Measurements from ENCODE around the gene DYRK3. TPM values are rescaled to one million over a fixed set of nuclear protein-coding genes. Genes with fewer than 3 reads are reported as not detected.
A peak's percentile ranks its signal among the peaks of the same experiment; 100 is the strongest.

Gene DYRK3
- total and polyA plus RNA-seq, 9 of the 15 experiments (the other 6 are each of a cell fraction or from before 2014, with no cell fraction given): 4.5 to 33.7 (median 25.7) TPM

DNA sequence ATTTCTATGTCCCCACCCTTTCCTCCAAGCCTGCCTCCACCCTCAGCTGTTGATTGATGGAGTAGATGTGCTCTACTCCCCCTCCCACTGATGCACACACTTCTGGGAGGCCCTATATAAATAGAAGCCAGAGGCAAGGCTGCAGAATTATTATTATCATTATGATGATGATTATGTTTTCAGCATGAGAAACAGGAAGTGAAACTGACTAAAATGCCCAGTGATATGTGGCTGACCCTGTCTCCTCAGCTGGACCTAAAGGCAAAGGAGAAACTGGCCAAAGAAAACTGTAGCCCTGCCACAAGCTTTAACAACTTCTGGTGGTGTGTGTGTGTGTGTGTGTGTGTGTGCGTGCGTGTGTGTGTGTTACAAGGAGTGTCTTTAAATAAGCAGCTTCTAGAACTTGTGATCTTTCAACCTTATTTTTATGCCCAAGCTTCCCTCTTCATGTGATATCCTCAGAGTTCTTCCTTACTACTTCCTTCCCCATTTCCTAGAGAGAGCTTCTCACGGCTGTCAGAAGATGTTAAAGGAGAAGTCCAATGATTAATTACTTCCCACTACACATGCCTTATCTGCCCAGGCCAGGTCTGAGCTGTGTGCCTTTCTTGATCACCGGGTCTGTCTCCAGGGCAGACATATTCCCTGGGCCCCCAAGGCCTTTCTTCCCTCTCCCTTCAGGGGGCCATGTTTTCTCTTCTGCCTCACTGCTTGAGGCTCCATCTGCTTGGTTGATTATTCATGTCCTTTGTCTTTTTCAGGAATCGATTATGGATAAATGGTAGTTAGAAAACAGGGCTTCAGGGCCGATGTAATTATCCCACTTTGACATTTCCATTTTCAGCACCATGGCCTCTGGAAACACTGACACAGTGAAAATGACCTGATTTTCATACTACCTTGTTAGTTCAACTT lies 37.8 kb downstream of the DYRK3 start (continued):
- TF ChIP-seq CEBPZ (IDR thresholded peaks at IDR 0.05; ENCODE audit: borderline replicate concordance, low read depth, low read length) (no peak), NFXL1 (CRISPR knock-in tag; IDR thresholded peaks at IDR 0.05) (peak; percentile 73), PHF21A (IDR thresholded peaks at IDR 0.05; ENCODE audit: borderline replicate concordance, low read depth) (peak; percentile 56; the same call in 1 of the 2 replicates), ASH1L (IDR thresholded peaks at IDR 0.05; ENCODE audit: borderline replicate concordance, low read depth, partially characterized antibody) (peak; percentile 70), CHD7 (IDR thresholded peaks at IDR 0.05; ENCODE audit: low read depth, low read length) (no peak), ELK1 (CRISPR knock-in tag; IDR thresholded peaks at IDR 0.05) (no peak)
